NCI-H524 treated with DMSO at 0.1 percent for 48 hours (cell line): ENCODE results near the gene RASSF7.
"Not testable (repeated sequence)": the region's sequence is repeated elsewhere in the genome, so short reads cannot be mapped to it uniquely, and the experiment has no call there.

ENCODE experiments used
- DNase-seq: peaks from one replicate; lab custom pipeline; 2025; lab: John Stamatoyannopoulos, UW

RASSF7 gene, protein sequence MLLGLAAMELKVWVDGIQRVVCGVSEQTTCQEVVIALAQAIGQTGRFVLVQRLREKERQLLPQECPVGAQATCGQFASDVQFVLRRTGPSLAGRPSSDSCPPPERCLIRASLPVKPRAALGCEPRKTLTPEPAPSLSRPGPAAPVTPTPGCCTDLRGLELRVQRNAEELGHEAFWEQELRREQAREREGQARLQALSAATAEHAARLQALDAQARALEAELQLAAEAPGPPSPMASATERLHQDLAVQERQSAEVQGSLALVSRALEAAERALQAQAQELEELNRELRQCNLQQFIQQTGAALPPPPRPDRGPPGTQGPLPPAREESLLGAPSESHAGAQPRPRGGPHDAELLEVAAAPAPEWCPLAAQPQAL

DNA sequence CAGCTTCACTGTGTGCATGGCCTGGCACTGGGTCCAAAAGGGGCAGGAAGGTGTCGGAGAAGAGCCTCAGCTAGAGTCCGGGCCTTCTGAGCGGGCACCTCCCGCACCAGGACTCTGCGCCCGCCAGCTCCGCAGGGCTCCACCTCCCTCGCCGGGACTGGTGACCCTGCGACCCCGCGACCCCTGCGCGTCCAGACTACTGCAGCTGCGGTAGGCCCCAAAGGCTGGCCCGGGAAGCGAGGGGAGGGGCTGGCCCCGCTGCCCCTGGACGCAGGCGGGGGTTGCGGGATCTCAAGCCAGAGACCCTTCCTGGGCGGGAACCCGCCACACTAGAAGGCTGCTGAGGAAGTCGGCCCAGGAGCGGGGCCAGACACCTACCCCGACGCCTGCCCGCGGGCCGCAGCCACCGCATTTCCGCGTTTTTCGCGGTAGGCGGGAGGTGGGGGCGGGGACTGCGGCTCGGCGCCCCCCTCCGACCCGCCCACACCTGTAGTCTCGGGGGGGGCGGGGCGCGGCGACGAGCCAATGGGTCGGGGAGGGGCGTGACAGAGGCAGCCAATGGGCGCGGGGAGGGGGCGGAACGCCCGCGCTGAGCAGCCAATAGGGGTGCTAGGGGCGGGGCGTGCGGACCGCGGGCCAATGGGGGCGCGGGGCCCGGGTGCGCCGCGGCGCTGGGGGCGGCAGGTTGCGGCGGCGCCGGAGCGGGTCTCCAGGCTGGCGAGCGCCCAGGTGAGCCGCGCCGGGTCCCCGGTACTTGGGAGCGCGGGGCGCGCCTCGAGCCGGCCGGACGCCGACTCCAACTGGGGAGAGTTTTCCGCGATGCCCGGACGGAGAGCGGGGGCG, at the start of gene RASSF7, which contains the start of gene LMNTD2:
Gene RASSF7 (plus strand): TSS at position 666 of the 843 bp plus-strand sequence. CDS start 799 bp downstream, outside the sequence.
Gene LMNTD2 (minus strand): TSS at position 434 of the 843 bp plus-strand sequence. CDS start 22 bp downstream, at position 412.
- DNase-seq, result no peak

DNA sequence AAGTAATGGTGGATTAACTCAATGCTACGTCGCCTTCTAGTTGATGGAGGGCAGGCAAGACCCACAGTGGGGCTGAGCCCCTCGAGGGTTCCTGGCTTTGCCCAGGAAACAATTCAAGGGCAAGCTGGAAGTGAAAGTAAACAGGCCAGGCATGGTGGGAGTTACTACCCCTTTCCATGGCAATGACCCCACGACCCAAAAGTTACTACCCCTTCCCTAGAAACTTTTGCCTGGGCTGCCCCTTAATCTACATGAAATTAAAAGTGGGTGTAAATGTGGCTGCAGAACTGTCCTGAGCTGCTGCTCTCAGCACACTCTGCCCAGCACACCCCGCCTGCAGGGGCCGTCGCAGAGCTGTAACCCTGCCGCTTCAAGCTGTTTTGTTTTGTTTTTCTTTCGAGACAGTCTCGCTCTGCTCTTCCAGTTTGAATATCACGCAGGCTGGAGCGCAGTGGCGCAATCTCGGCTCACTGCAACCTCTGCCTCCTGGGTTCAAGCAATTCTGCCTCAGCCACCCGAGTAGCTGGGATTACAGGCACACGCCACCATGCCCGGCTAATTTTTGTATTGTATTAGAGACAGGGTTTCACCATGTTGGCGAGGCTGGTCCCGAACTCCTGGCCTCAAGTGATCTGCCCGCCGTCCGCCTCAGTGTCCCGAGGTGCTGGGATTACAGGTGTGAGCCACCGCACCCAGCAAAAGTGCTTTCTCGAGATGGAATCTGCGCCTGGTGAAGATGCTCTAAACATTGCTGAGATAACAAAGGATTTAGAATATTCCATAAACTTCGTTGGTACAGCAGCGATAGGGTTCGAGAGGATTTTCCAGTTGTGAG, 47.8 kb upstream of the RASSF7 start:
- DNase-seq, result no peak

DNA sequence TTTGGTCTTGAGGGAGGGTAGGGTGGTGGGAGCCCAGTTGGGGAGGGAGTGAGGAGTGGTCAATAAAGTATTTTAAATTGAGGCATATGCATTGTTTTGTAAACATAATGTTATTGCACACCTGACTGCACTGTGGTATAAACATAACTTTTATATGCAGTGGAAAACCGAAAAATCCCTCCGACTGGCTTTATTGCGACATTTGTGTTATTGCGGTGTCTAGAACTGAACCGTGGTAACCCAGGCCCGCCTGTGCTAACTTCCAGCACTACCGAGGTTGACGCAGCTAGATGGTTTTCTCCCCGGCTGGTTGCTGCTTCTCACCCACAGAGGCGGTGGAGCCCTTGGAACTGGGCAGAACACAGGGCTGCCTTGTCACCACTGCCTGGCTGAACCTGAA, 46.2 kb upstream of the RASSF7 start:
- no peak for DNase-seq

DNA sequence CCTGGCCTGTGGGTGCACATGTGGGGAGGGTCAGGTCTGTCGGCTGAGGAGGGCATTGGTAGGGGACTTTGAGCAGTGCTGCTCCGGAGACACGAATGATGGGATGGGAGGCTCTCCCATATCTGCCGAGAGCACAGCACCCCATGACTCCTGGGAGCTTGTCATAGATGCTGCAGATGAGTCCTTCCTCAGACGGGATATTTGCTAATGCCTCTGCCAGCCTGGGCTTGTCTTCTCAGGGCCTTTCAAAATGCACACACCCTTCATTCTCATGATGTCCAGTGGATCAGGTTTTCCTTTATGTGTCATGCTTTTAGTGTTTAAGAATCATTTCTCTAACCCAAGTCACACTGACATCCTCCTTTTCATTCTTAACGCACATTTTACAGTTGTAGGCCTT, 45.6 kb upstream of the RASSF7 start:
- DNase-seq, result no peak

DNA sequence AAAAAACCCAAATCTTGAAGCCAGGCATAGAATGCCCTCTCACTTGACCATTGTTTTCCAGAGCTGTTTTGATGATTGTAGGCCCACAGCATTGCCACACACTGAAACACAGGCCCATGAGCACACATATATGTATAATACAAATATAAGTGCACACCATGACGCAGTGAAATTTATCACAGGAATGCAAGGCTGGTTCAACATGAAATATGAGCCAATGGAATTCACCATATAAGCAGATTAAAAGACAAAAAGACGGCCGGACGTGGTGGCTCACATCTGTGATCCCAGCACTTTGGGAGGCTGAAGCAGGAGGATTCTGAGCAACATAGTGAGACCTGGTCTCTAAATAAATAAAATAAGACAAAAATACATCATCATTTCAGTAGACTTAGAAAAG, 44.4 kb upstream of the RASSF7 start:
- no peak for DNase-seq

DNA sequence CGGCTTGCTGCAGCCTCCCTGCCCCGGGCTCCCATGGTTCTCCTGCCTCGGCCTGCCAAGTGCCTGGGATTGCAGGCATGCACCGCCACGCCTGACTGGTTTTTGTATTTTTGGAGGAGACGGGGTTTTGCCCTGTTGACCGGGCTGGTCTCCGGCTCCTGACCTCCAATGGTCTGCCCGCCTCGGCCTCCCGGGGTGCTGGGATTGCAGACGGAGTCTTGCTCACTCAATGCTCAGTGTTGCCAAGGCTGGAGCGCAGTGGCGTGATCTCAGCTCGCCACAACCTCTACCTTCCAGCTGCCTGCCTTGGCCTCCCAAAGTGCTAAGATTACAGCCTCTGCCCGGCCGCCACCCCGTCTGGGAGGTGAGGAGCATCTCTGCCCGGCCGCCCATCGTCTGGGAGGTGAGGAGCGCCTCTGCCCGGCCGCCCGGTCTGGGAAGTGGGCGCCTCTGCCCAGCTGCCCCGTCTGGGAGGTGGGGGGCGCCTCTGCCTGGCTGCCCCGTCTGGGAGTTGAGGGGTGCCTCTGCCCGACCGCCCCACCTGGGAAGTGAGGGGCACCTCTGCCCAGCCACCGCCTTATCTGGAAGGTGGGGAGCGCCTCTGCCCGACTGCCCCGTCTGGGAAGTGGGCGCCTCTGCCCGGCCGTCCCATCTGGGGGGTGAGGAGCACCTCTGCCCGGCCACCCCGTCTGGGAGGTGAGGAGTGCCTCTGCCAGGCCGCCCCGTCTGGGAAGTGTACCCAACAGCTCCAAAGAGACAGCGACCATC, 43.7 kb upstream of the RASSF7 start:
- not testable (repeated sequence) for DNase-seq

DNA sequence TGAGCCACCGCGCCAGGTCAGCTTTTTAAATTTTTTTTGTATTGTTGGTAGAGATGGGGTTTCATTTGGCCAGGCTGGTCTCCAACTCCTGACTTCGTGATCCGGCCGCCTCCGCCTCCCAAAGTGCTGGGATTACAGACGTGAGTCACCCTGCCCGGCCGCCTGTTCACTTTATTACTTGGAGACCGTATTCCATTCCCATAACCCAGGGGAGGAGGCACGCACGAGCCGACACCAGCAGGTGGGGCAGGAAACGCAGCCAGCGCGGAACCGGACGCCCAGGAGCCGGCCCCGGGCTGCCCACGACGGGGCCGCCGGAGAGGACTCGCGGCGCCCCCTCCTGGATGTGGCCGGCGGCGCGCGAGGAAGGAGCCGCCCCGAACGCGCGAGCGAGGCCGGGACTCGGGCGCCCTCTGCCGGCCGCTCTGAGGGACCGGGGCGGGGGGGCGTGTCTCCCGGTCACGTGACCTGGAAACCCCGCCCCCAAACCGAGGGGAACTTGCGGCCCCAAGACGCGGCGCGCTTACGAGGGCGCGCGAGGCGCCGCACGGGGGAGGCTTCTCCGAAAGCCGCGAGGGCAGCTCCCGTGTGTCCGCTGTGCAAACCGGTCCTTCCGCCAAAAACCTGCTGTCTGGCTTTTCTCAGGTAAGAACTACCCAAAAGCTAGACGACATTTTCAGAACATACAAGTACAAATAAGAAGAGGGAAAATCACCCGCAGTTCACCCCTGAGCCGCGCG, 42.1 kb upstream of the RASSF7 start:
- peak; percentile 45 for DNase-seq

DNA sequence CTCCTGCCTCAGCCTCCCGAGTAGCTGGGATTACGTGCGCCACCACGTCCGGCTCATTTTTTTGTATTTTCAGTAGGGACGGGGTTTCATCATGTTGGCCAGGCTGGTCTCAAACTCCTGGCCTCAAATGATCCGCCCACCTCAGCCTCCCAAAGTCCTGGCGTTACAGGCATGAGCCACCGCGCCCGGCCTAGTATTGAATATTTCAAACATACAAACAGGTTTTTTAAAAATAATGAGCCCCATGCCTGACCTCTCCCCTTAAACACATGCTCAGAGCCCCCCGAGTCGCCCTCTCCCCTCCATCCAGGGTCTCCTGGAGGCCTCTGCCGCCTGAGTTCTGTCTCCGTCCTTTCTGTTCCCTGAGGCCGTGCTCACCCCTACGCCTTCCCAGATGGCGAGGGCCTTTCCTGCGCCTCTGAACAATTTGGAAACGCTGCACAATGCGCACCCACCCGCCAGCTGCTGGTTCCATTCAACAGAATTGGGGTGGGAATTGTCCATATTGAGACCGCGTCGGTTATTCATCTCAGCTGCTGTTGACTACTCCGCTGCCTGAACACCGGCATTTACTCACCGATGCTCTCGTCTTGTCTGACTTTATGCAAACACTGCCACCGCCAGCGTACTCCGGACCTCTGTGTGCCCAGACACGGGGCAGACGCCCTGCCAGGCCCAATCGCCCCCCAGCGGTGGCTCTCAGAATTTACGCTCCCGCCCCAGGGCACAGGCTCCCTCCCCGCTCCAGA, 40.2 kb upstream of the RASSF7 start:
- DNase-seq, result no peak

DNA sequence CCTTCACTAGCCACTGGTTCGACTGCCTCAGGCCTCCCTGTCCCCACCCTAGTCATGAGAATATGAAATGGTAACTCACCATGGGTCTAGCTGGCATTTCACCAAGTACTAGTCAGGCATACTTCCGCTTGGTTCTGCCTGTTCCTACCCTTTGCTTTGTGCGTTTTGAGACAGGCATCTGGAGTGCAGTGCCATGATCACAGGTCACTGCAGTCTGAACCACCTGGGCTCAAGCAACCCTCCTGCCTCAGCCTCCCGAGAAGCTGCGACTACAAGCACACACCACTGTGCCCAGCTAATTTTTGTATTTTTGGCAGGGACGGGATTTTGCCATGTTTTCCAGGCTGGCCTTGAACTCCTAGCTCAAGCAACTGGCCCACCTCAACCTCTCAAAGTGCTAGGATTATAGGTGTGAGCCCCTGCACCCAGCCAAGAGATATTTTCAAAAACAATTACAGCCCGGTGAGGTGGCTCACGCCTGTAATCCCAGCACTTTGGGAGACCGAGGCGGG, 39.5 kb upstream of the RASSF7 start:
- no peak for DNase-seq

DNA sequence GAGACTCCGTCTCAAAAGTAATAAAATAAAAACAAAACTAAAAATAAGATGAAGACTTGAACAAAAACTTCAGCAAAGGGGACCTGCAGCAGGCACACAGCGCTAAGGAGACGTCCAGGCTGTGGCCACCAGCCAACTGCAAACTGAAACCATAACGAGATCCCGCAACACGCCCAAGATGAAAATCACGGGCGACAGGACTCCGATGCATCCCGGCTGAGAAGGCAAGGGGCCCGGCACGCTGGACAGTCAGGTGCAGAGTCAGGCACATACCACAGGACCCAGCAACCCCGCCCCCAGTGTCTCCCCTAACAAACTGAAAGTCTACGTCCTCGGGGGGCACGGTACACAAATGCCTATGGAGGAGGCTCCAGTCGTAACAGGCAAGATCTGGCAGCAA, 34.6 kb upstream of the RASSF7 start:
- no peak for DNase-seq

DNA sequence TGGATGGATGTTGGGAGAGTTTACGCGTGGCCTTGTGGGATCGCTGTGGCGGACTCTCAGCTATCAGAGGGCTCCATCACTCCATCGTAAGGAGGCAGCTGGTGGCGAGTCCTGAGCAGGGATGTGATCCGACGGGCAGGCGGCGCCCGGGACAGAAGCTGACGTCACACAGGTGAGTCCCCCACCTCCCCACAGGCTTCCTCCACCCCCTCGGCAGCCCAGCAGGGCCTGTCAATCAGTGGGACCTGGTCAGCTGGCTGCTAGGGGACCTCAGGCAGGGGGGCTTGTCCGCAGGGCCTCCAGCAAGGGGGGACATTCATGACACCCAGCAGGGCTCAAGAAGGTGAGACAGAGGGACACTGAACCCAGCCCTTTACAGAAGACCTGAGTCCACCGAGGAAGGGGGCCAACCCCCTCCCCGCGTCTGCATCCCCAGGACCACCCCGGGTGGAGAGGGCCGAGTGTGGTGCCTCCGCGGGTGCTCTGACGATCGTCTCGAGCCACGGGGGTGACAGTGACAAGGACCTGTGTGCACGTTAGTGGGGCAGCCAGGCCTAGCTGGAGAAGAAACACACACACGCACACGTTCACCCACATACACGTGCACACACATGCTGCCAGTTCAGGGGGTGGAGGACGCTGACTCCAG, 32.5 kb upstream of the RASSF7 start:
- no peak for DNase-seq

DNA sequence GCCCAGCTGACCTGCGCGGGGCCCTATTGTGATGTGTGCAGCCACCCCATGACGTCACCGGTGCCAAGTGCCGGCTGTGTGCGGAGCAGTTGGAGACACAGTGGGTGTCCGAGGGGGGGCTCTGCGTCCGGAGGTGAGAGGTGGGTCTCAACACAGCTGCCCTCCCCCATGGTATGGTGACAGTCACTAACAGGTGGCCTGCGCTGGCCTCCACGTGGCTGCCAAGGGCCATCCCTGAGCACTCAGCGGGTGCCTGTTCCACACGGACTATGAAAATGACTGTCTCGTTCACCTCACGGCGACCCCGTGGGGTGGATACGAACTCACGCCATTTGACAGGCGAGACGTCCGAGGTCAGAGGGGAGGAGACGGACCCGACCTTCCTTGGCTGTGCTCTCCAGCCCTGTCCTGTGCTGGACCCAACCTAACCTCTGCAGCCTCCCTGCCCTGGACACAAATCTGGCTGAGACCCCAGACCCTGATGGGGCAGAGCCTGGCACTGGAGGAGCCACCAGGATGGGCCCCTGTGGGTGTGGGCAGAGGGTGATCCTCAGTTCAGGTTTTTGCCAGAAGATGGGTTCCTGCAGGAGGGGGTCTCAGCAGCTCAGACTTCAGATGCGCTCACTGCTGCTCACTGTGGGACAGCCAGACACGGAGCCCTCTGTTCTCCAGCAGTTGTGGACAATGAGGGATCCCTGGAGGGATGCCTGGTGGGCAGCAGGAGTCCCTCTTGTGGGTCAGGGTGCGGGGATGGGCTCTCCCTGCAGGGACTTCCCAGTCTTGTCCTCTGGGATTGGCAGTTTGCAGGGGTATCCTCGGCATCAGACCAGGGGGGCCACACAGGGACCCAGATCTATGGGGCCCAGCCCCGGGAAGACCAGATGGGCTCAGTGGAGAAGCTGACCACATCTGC, 31.7 kb upstream of the RASSF7 start:
- no peak for DNase-seq

DNA sequence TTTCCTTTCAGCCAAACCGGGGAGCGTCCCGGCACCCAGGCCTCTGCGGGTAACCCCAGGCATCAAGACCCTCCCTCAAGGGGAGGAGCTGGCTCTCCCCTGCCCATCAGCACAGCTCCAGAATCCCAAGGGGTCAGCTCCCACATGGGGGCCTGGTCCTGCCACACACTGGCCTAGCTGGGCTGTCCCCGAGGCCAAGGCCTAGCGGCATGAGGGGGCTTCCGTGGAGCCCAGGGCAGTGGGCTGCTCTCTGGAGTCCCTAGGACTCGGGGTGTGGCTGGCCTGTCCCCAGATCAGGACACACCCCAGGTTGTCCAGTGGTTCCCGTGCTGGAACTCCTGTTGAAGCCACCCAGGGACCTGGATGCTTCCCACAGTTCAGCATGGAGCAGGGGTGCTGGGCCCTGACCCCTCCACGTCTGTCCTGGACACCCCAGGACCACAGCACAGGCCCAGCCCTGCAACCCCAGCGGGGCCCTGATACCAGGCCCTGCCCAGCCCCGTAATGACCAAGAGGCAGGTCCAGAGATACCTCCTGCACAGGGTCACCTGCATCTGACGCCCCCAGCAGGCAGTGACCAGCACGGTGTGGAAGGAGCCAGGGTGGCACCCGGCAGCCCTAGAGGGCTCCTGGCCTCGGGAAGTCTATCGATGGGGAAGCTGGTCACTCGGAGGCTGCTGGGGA, 30.9 kb upstream of the RASSF7 start:
- DNase-seq, result no peak

DNA sequence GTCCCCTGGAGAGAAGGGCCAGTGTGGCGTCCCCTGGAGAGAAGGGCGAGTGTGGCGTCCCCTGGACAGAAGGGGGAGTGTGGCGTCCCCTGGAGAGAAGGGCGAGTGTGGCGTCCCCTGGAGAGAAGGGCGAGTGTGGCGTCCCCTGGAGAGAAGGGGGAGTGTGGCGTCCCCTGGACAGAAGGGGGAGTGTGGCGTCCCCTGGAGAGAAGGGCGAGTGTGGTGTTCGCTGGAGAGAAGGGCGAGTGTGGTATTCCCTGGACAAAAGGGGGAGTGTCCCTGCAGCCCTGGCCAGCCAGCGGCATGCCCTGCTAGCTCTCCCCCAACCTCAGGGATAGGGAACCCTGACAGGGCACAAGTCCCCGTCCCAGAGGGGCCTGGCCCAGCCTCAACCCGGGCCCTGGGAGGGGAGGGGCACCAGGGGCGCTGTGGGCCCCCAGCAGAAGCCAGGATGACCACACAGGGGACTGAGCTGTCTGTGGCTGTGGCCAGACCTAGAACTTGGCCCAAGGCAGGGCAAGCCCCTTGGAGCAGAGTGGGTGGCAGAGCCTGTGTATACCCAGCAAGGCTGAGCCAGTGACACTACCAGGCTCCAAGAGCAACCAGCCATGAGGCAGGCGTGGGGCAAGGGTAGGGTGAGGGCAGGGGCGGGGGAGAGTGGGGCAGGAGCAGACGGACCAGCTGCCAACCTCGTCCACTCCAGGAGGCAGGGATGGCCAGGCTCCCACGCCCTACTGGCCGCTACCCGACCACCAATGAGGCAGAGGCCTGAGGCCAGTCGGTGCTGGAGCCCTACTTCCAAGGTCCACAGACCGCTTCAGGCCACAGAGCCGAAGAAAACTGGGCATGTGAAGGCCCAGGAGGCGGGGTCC, 29.6 kb upstream of the RASSF7 start:
- no peak for DNase-seq

DNA sequence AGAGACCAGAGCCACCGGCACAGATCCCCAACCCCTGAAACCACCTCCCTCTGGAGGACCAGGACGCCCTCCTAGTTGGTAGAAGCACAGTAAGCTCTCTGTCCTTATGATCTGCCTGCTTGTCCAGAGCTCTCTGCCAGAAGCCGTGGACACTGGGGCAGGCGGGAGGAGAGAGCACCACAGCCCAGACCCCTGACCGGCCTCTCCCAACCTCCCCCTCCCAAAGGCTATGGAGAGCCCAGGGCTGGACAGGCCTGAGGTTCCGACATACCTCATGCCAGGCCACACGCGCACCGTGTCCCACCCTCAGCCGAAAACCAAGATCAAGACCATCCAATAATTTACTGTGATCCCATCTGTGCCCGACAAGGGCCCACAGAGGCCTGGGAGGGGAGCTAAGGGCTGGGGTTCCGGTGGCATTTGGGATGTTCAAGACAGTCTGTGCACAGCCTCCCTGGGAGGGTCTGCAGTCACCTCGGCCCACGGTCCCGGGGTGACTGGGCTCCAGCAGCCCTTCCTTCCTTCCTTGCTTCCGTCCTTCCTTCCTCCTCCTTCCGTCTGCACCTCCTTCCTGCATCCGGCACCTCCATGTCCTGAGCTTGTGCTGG, 28.7 kb upstream of the RASSF7 start:
- DNase-seq, result no peak

DNA sequence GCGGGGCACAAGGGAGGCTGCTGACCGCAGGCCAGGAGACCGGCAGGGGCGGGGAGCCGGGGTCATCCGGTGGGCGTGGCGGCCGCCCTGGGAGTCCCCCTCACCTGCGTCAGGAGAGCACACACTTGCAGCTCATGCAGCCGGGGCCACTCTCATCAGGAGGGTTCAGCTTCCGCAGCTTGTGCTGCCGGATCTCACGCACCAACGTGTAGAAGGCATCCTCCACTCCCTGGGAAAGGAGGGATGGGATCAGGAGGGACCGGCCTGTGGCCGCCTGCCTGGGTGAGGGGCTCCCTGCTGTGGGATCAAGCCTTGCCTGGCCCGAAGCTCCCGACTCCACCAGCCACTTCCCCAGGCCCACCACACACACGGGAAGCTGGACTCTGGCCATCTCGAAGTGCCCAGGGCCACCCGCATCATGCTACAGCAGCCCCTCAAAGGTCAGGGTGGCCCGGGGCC, 28.2 kb upstream of the RASSF7 start:
- no peak for DNase-seq
